H1 (cell line): ENCODE measurements around the gene TMEM120B. TPM values are rescaled to one million over a fixed set of nuclear protein-coding genes. Genes with fewer than 3 reads are reported as not detected.

Experiments
- CTCF ChIA-PET: fragments of 300-600 bp; sonication (Branson Sonifier 250); formaldehyde crosslinking; loops from one replicate; lab custom pipeline; 2021; ENCODE audit not compliant: partially characterized antibody; lab: Charles Lee
- POLR2A ChIA-PET: fragments of 300-600 bp; sonication (Branson Sonifier 250); formaldehyde crosslinking; loops from one replicate; lab custom pipeline; 2021; ENCODE audit warnings: inconsistent platforms; ENCODE audit not compliant: partially characterized antibody; lab: Charles Lee
- DNase-seq, 2 experiments: peaks; one replicate each; pipeline versions ENCODE4 v3.0.0 to v3.0.0-alpha.2; 2010 to 2022; ENCODE audit warnings: low spot score in 2 of 2, low read depth in 1 of 2, mixed read lengths in 1 of 2
- FAIRE-seq: peaks from 2 replicates; lab custom pipeline; 2011; peaks lifted over from hg19 to GRCh38; lab: Jason Lieb, UNC
- H2AFZ ChIP-seq: 2 replicates; pipeline ENCODE4 v1.8.1; 2012; ENCODE audit warnings: low read length, inconsistent platforms
- H2AK5ac ChIP-seq: 2 replicates; pipeline ENCODE4 v1.6.1; 2013; ENCODE audit warnings: low read depth, low read length
- H2BK120ac ChIP-seq: replicated peaks from 2 replicates; pipeline ENCODE3; 2013; ENCODE audit warnings: low read depth, low read length, inconsistent platforms
- H2BK12ac ChIP-seq: 2 replicates; pipeline ENCODE4 v1.6.1; 2013; ENCODE audit warnings: low read depth, low read length
- H2BK15ac ChIP-seq: 2 replicates; pipeline ENCODE4 v1.6.1; 2013; ENCODE audit warnings: low read length
- H2BK20ac ChIP-seq: 2 replicates; pipeline ENCODE4 v1.6.1; 2013; ENCODE audit warnings: low read length
- H2BK5ac ChIP-seq: 2 replicates; pipeline ENCODE4 v1.6.1; 2013; ENCODE audit warnings: low read depth, low read length
- H3K14ac ChIP-seq: 2 replicates; pipeline ENCODE4 v1.6.1; 2013; ENCODE audit warnings: inconsistent platforms; ENCODE audit not compliant: insufficient read length
- H3K18ac ChIP-seq: 2 replicates; pipeline ENCODE4 v1.6.1; 2013; ENCODE audit warnings: low read length; ENCODE audit errors: extremely low read depth
- H3K23ac ChIP-seq: 2 replicates; pipeline ENCODE4 v1.6.1; 2013; ENCODE audit warnings: inconsistent platforms; ENCODE audit not compliant: insufficient read length
- H3K23me2 ChIP-seq: 2 replicates; pipeline ENCODE4 v1.6.1; 2013; ENCODE audit warnings: low read depth, low read length
- H3K27ac ChIP-seq: 2 replicates; pipeline ENCODE4 v1.6.1; 2011; ENCODE audit warnings: low read depth, low read length, inconsistent platforms
- H3K27me3 ChIP-seq, 4 experiments: replicated peaks in 1 of 4; 1 replicate in 1 of 4; 2 replicates in 3 of 4; pipeline versions ENCODE4 v1.6.1 to v1.8.1; 2011 to 2013; ENCODE audit warnings: low read length in 3 of 4, mild to moderate bottlenecking in 3 of 4, inconsistent platforms in 2 of 4, mixed read lengths in 2 of 4, moderate library complexity in 1 of 4; ENCODE audit not compliant: control insufficient read depth in 3 of 4, insufficient read depth in 3 of 4; ENCODE audit errors: extremely low read depth in 1 of 4
- H3K36me3 ChIP-seq, 4 experiments: 2 replicates each; pipeline versions ENCODE4 v1.6.1 to v1.8.1; 2011 to 2013; ENCODE audit warnings: mild to moderate bottlenecking in 4 of 4, low read length in 3 of 4, moderate library complexity in 2 of 4, control low read depth in 1 of 4, inconsistent platforms in 1 of 4; ENCODE audit not compliant: insufficient read depth in 4 of 4, control insufficient read depth in 2 of 4
- H3K4ac ChIP-seq: replicated peaks from 2 replicates; pipeline ENCODE3; 2013; ENCODE audit warnings: low read length, low read depth, mixed read lengths, inconsistent platforms; ENCODE audit not compliant: insufficient read length
- H3K4me1 ChIP-seq, 4 experiments: replicated peaks in 1 of 4; 1 replicate in 1 of 4; 2 replicates in 3 of 4; pipeline versions ENCODE4 v1.6.1 to v1.8.1; 2011 to 2013; ENCODE audit warnings: low read length in 3 of 4, inconsistent platforms in 2 of 4, mixed read lengths in 1 of 4; ENCODE audit not compliant: insufficient read depth in 4 of 4, control insufficient read depth in 3 of 4
- H3K4me2 ChIP-seq, 2 experiments: 2 replicates each; pipeline versions ENCODE4 v1.6.1 to v1.8.1; 2011 to 2013; ENCODE audit warnings: low read depth in 2 of 2, low read length in 2 of 2, control low read depth in 1 of 2, inconsistent platforms in 1 of 2, mild to moderate bottlenecking in 1 of 2; ENCODE audit not compliant: insufficient read depth in 1 of 2
- H3K4me3 ChIP-seq, 4 experiments: fragments of 200-600, 300-600 bp in 1 of 4; sonication (generic), shearing (Covaris generic), sonication (Bioruptor Twin) in 1 of 4; 2 replicates each; pipeline versions ENCODE4 v1.5.1 to v1.8.1; 2011 to 2016; ENCODE audit warnings: low read length in 4 of 4, low read depth in 3 of 4, control low read depth in 2 of 4, inconsistent platforms in 2 of 4, mild to moderate bottlenecking in 2 of 4, mixed read lengths in 1 of 4, moderate library complexity in 1 of 4; ENCODE audit not compliant: insufficient read depth in 2 of 4; ENCODE audit errors: extremely low read depth in 1 of 4
- H3K56ac ChIP-seq: replicated peaks from 2 replicates; pipeline ENCODE3; 2013; ENCODE audit warnings: low read depth, mild to moderate bottlenecking, mixed read lengths, low read length, inconsistent platforms; ENCODE audit not compliant: insufficient read length
- H3K79me1 ChIP-seq: 2 replicates; pipeline ENCODE4 v1.6.1; 2013; ENCODE audit warnings: low read depth, low read length, control low read depth
- H3K79me2 ChIP-seq, 2 experiments: 2 replicates each; pipeline versions ENCODE4 v1.6.1 to v1.8.1; 2012 to 2013; ENCODE audit warnings: low read length in 2 of 2, mild to moderate bottlenecking in 2 of 2, inconsistent platforms in 1 of 2; ENCODE audit not compliant: insufficient read depth in 2 of 2, control insufficient read depth in 1 of 2
- H3K9ac ChIP-seq, 4 experiments: replicated peaks in 1 of 4; 1 replicate in 1 of 4; 2 replicates in 3 of 4; pipeline versions ENCODE4 v1.6.1 to v1.8.1; 2011 to 2013; ENCODE audit warnings: low read depth in 3 of 4, low read length in 3 of 4, control low read depth in 2 of 4, mild to moderate bottlenecking in 2 of 4, moderate library complexity in 2 of 4, inconsistent platforms in 1 of 4; ENCODE audit errors: extremely low read depth in 1 of 4
- H3K9me3 ChIP-seq, 2 experiments: 2 replicates each; pipeline versions ENCODE4 v1.6.1 to v1.8.1; 2012 to 2013; ENCODE audit warnings: mild to moderate bottlenecking in 2 of 2, moderate library complexity in 2 of 2, control low read depth in 1 of 2, inconsistent platforms in 1 of 2, low read depth in 1 of 2, low read length in 1 of 2, mixed read lengths in 1 of 2; ENCODE audit not compliant: insufficient read depth in 2 of 2
- H4K20me1 ChIP-seq, 2 experiments: replicated peaks in 1 of 2; 2 replicates each; pipeline versions ENCODE3 to v1.8.1; 2011 to 2013; ENCODE audit warnings: inconsistent platforms in 2 of 2, low read length in 2 of 2, mild to moderate bottlenecking in 1 of 2; ENCODE audit not compliant: insufficient read depth in 2 of 2, control insufficient read depth in 1 of 2
- H4K5ac ChIP-seq: 2 replicates; pipeline ENCODE4 v1.6.1; 2013; ENCODE audit warnings: low read length, low read depth, mixed read lengths, inconsistent platforms; ENCODE audit not compliant: insufficient read length
- H4K8ac ChIP-seq: 2 replicates; pipeline ENCODE4 v1.8.0; 2013; ENCODE audit warnings: mild to moderate bottlenecking, moderate library complexity, low read length, inconsistent platforms; ENCODE audit not compliant: insufficient read depth; ENCODE audit errors: extremely low read depth
- H4K91ac ChIP-seq: replicated peaks from 2 replicates; pipeline ENCODE3; 2013; ENCODE audit warnings: low read length, mixed read lengths, inconsistent platforms; ENCODE audit not compliant: insufficient read length
- CHD1 ChIP-seq: IDR thresholded peaks from 2 replicates; pipeline ENCODE4 v1.6.1; 2012; ENCODE audit warnings: low read depth, low read length, improper control_type of control experiment
- PHF8 ChIP-seq: fragments of 200-600 bp; sonication (generic); conservative IDR thresholded peaks from 2 replicates; pipeline ENCODE4 v1.7.1; 2012; ENCODE audit warnings: low read depth, mild to moderate bottlenecking, inconsistent platforms, low read length, moderate library complexity
- RAD21 ChIP-seq, 2 experiments: IDR thresholded peaks in 1 of 2; conservative IDR thresholded peaks in 1 of 2; 2 replicates each; pipeline ENCODE4 v1.6.1; 2011; ENCODE audit warnings: low read depth in 2 of 2, low read length in 2 of 2, improper control_type of control experiment in 1 of 2, inconsistent platforms in 1 of 2, mild to moderate bottlenecking in 1 of 2, moderate library complexity in 1 of 2
- WGBS, 2 experiments: shearing (Covaris generic) in 1 of 2; methylation state at CpG; one replicate each; pipeline versions ENCODE4 v1.1.6 to v1.1.7; 2013 to 2015; ENCODE audit warnings: low lambda C conversion rate in 2 of 2, mixed read lengths in 2 of 2, inconsistent platforms in 1 of 2, low coverage in 1 of 2, missing lambda C conversion rate in 1 of 2; ENCODE audit not compliant: insufficient replicate concordance in 2 of 2, insufficient coverage in 1 of 2, insufficient read length in 1 of 2; ENCODE audit errors: extremely low coverage in 1 of 2, missing lambda C conversion rate in 1 of 2; 5-methylcytosine and 5-hydroxymethylcytosine counted together
- polyA plus RNA-seq, 7 experiments: library from polyadenylated mRNA; depleted of rRNA in 3 of 7; stranded (reverse) in 5 of 7; unstranded in 2 of 7; fragments of >200 nt in 5 of 7; fragments of 200-250 nt in 2 of 7; gene quantifications; 1 replicate in 5 of 7; 2 replicates in 1 of 7; 4 replicates in 1 of 7; pipeline versions ENCODE4 v1.2.1 to v1.2.3, GENCODE V29; 2011 to 2013; ENCODE audit warnings: missing spikeins in 2 of 7, mixed read lengths in 2 of 7
- total RNA-seq: library from RNA; stranded (reverse); fragmentation: NEBNext Ultra II Directional; extraction: Animal tissue kit (Norgen Biotek cat#: 25700); gene quantifications from 2 replicates; pipeline ENCODE4 v1.2.1, GENCODE V29; 2021

Gene TMEM120B
- total and polyA plus RNA-seq, 2 of the 8 experiments (the other 6 are each of a cell fraction or from before 2014, with no cell fraction given): 22.0 to 29.1 TPM

DNA sequence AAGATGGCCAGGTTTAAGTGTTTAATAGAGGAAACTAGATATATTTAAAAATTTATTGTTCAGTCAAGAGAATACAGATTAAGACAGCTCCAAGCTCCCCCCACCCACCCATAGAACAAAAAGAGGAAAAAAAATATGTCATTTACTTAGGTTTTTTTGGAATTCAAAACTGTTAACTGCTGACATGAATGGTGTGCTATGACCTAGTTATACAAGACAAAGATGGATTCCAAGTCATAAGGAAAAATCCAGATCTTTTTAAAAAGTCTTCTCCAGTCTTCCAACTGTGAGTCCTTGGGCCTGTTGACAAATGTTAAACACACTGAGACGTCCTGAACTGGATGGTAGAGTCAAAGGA, 89.9 kb downstream of the TMEM120B start:
- Histone ChIP-seq H3K18ac (peak overlapping the region; percentile 73; the same call in 1 of the 2 replicates), H3K36me3 (peaks cover 0 to 16% (median 1%) of the 10 kb centered on the region in 4 experiments; a peak in 3 of 8 replicates), H3K23ac (no peak overlapping the region), H4K8ac (no peak overlapping the region), H2BK15ac (no peak overlapping the region), H3K9me3 (no peaks in the 10 kb centered on the region), H2AFZ (no peak overlapping the region), H4K20me1 (peaks cover 6% of the 10 kb centered on the region in 2 experiments), H2AK5ac (peak overlapping the region; percentile 55; the same call in 1 of the 2 replicates), H3K23me2 (peaks cover 30% of the 10 kb centered on the region), H3K9ac (peak overlapping the region; percentile 64 to 98 (median 92)), H3K79me2 (peaks cover 0 to 47% of the 10 kb centered on the region in 2 experiments; a peak in 2 of 4 replicates), H2BK12ac (no peak overlapping the region; the same call in 1 of the 2 replicates), H3K4me1 (peaks cover 11 to 33% (median 24%) of the 10 kb centered on the region in 4 experiments), H3K4ac (no peak overlapping the region), H2BK120ac (no peak overlapping the region), H4K5ac (peak overlapping the region; percentile 88), H4K91ac (no peak overlapping the region), H3K27ac (peak overlapping the region; percentile 97), H3K27me3 (no peaks in the 10 kb centered on the region), H3K4me2 (peak overlapping the region; percentile 83 to 92), H3K79me1 (peaks cover 11% of the 10 kb centered on the region), H3K56ac (no peak overlapping the region), H3K14ac (no peak overlapping the region), H2BK5ac (peak overlapping the region; percentile 86), H2BK20ac (no peak overlapping the region), H3K4me3 (peak overlapping the region; percentile 70 to 88 (median 81))
- CTCF ChIA-PET: interaction anchor here (1.4 to 12.0 kb wide), 5 partner anchors 7 to 116 kb away, joined by 3 to 363 read pairs (median 8); partner anchors contain the start of genes PSMD9 and RHOF
- TF ChIP-seq CHD1 (peak; percentile 62), RAD21 (IDR thresholded peaks at IDR 0.05 in 1 of 2, conservative IDR thresholded peaks at IDR 0.05 in 1 of 2; ENCODE audit: low read depth in 2 of 2, low read length in 2 of 2) (no peak), PHF8 (peak; percentile 29; the same call in 1 of the 2 replicates)
- POLR2A ChIA-PET: interaction anchor here (0.8 to 34.9 kb wide), 19 partner anchors 3 to 335 kb away, joined by 3 to 958 read pairs (median 4); partner anchors contain the start of genes MLXIP, PSMD9, RHOF and SETD1B
- DNase-seq (no peak), FAIRE-seq (no peak)
- WGBS, 2 experiments: 0% methylated on average over 1 of the region's 1 CpG; no CpG with 5 or more reads in 1 of the 2 experiments
